H9 (cell line): ENCODE results near the gene CPB2. TPM values are rescaled to one million over a fixed set of nuclear protein-coding genes. Genes with fewer than 3 reads are reported as not detected.

ENCODE experiments used
- DNase-seq: peaks from one replicate; pipeline ENCODE4 v3.0.0-alpha.2; 2017
- H2AFZ ChIP-seq: one replicate; pipeline ENCODE4 v1.6.1; 2013; ENCODE audit warnings: mild to moderate bottlenecking, low read length, control low read depth, moderate library complexity
- H2AK5ac ChIP-seq: 2 replicates; pipeline ENCODE4 v1.6.1; 2013; ENCODE audit warnings: low read length, control low read depth, mixed read lengths; ENCODE audit not compliant: insufficient read length
- H2BK120ac ChIP-seq: one replicate; pipeline ENCODE4 v1.6.1; 2013; ENCODE audit warnings: low read depth, mild to moderate bottlenecking, low read length, control low read depth, inconsistent platforms; ENCODE audit not compliant: poor library complexity, severe bottlenecking
- H2BK12ac ChIP-seq: 2 replicates; pipeline ENCODE4 v1.6.1; 2013; ENCODE audit warnings: low read length, control low read depth, mixed read lengths, low read depth; ENCODE audit not compliant: insufficient read length
- H2BK15ac ChIP-seq: 2 replicates; pipeline ENCODE4 v1.6.1; 2013; ENCODE audit warnings: low read depth, low read length, control low read depth
- H2BK20ac ChIP-seq: one replicate; pipeline ENCODE4 v1.6.1; 2013; ENCODE audit warnings: low read depth, mild to moderate bottlenecking, low read length, control low read depth, inconsistent platforms; ENCODE audit not compliant: poor library complexity, severe bottlenecking
- H2BK5ac ChIP-seq: 2 replicates; pipeline ENCODE4 v1.6.1; 2013; ENCODE audit warnings: low read length, control low read depth, mixed read lengths; ENCODE audit not compliant: insufficient read length
- H3K14ac ChIP-seq: 2 replicates; pipeline ENCODE4 v1.6.1; 2013; ENCODE audit warnings: low read length, control low read depth; ENCODE audit not compliant: insufficient read depth
- H3K18ac ChIP-seq: 2 replicates; pipeline ENCODE4 v1.6.1; 2013; ENCODE audit warnings: low read depth, mild to moderate bottlenecking, mixed read lengths, low read length, control low read depth; ENCODE audit not compliant: insufficient read length
- H3K23ac ChIP-seq: 2 replicates; pipeline ENCODE4 v1.6.1; 2013; ENCODE audit warnings: low read length, control low read depth, mixed read lengths, low read depth; ENCODE audit not compliant: insufficient read length
- H3K23me2 ChIP-seq: 2 replicates; pipeline ENCODE4 v1.6.1; 2013; ENCODE audit warnings: low read depth, mild to moderate bottlenecking, mixed read lengths, low read length, control low read depth; ENCODE audit not compliant: insufficient read length, poor library complexity, severe bottlenecking
- H3K27ac ChIP-seq: 2 replicates; pipeline ENCODE4 v1.5.1; 2013; ENCODE audit warnings: low read length, control low read depth, mixed read lengths, low read depth; ENCODE audit not compliant: insufficient read length
- H3K27me3 ChIP-seq: 2 replicates; pipeline ENCODE4 v1.6.1; 2013; ENCODE audit warnings: low read length, control low read depth, inconsistent platforms; ENCODE audit not compliant: insufficient read depth
- H3K4ac ChIP-seq: 2 replicates; pipeline ENCODE4 v1.6.1; 2013; ENCODE audit warnings: low read depth, mild to moderate bottlenecking, control low read depth, inconsistent platforms, low read length, moderate library complexity
- H3K4me1 ChIP-seq: 2 replicates; pipeline ENCODE4 v1.6.1; 2013; ENCODE audit warnings: low read length, control low read depth, inconsistent platforms; ENCODE audit not compliant: insufficient read depth
- H3K4me2 ChIP-seq: 2 replicates; pipeline ENCODE4 v1.6.1; 2013; ENCODE audit warnings: low read length, control low read depth, mixed read lengths; ENCODE audit not compliant: insufficient read length, insufficient read depth
- H3K56ac ChIP-seq: 2 replicates; pipeline ENCODE4 v1.6.1; 2013; ENCODE audit warnings: low read depth, mild to moderate bottlenecking, mixed read lengths, low read length, control low read depth; ENCODE audit not compliant: insufficient read length
- H3K79me1 ChIP-seq: 2 replicates; pipeline ENCODE4 v1.6.1; 2013; ENCODE audit warnings: low read depth, mild to moderate bottlenecking, moderate library complexity, low read length, control low read depth, inconsistent platforms; ENCODE audit not compliant: insufficient read depth, poor library complexity, severe bottlenecking
- H3K79me2 ChIP-seq: 2 replicates; pipeline ENCODE4 v1.6.1; 2013; ENCODE audit warnings: low read length, control low read depth, inconsistent platforms; ENCODE audit not compliant: insufficient read depth
- H3K9ac ChIP-seq: 2 replicates; pipeline ENCODE4 v1.6.1; 2013; ENCODE audit warnings: low read length, control low read depth, mixed read lengths; ENCODE audit not compliant: insufficient read length; ENCODE audit errors: extremely low read depth
- H3K9me3 ChIP-seq: one replicate; pipeline ENCODE4 v1.6.1; 2013; ENCODE audit warnings: low read depth, low read length, inconsistent platforms; ENCODE audit not compliant: control insufficient read depth
- H3T11ph ChIP-seq: one replicate; pipeline ENCODE4 v1.6.1; 2013; ENCODE audit warnings: mild to moderate bottlenecking, low read length, control low read depth, inconsistent platforms
- H4K20me1 ChIP-seq: one replicate; pipeline ENCODE4 v1.6.1; 2013; ENCODE audit not compliant: control insufficient read depth, insufficient read length, insufficient read depth
- H4K5ac ChIP-seq: 2 replicates; pipeline ENCODE4 v1.6.1; 2013; ENCODE audit warnings: low read depth, mild to moderate bottlenecking, mixed read lengths, low read length, control low read depth; ENCODE audit not compliant: insufficient read length
- H4K8ac ChIP-seq: replicated peaks from 2 replicates; pipeline ENCODE4 v1.6.1; 2013; ENCODE audit warnings: low read length, control low read depth, mixed read lengths, low read depth; ENCODE audit not compliant: insufficient read length
- H4K91ac ChIP-seq: 2 replicates; pipeline ENCODE4 v1.6.1; 2013; ENCODE audit warnings: low read depth, mild to moderate bottlenecking, moderate library complexity, mixed read lengths, low read length, control low read depth; ENCODE audit not compliant: insufficient read length
- H3K27ac Mint-ChIP-seq, 3 experiments: 2 replicates in 2 of 3; 3 replicates in 1 of 3; pipeline ENCODE4 v1.8.0; 2020 to 2021; ENCODE audit warnings: mixed read lengths in 3 of 3, mild to moderate bottlenecking in 1 of 3, moderate library complexity in 1 of 3
- H3K27me3 Mint-ChIP-seq: 2 replicates; pipeline ENCODE4 v1.8.0; 2021; ENCODE audit warnings: low read depth, mild to moderate bottlenecking, moderate library complexity, mixed read lengths
- H3K36me3 Mint-ChIP-seq, 3 experiments: 2 replicates in 2 of 3; 3 replicates in 1 of 3; pipeline ENCODE4 v1.8.0; 2020 to 2021; ENCODE audit warnings: low read depth in 3 of 3, mixed read lengths in 3 of 3; ENCODE audit not compliant: insufficient read depth in 1 of 3
- H3K4me1 Mint-ChIP-seq, 2 experiments: 2 replicates each; pipeline ENCODE4 v1.8.0; 2020; ENCODE audit warnings: mixed read lengths in 2 of 2
- H3K4me3 Mint-ChIP-seq, 2 experiments: 2 replicates in 1 of 2; 3 replicates in 1 of 2; pipeline ENCODE4 v1.8.0; 2020 to 2021; ENCODE audit warnings: mild to moderate bottlenecking in 2 of 2, mixed read lengths in 2 of 2, moderate library complexity in 1 of 2
- H3K9me3 Mint-ChIP-seq, 2 experiments: 2 replicates in 1 of 2; 3 replicates in 1 of 2; pipeline ENCODE4 v1.8.0; 2020; ENCODE audit warnings: mild to moderate bottlenecking in 2 of 2, mixed read lengths in 2 of 2, moderate library complexity in 1 of 2
- CTCF ChIP-seq: fragments of 200-600 bp; sonication (generic); conservative IDR thresholded peaks from 3 replicates; pipeline ENCODE4 v1.8.0; 2021; ENCODE audit warnings: antibody characterized with exemption, mild to moderate bottlenecking
- WGBS: extraction: QIAGEN DNeasy Blood & Tissue Kit; methylation state at CpG from one replicate; pipeline ENCODE4 v1.1.7; 2013; ENCODE audit warnings: missing lambda C conversion rate, low lambda C conversion rate, mixed read lengths; ENCODE audit not compliant: insufficient read length; ENCODE audit errors: extremely low coverage; 5-methylcytosine and 5-hydroxymethylcytosine counted together
- total RNA-seq: library from RNA; stranded (reverse); gene quantifications from 2 replicates; pipeline ENCODE4 v1.2.1, GENCODE V29; 2021

CPB2 gene
- total RNA-seq, 1 experiment from 2014 or later, result not detected

- Histone ChIP-seq H3K9ac (no peak overlapping the region), H3K79me1 (no peaks in the 10 kb centered on the region), H2BK20ac (no peak overlapping the region), H4K20me1 (no peaks in the 10 kb centered on the region), H3K23me2 (no peaks in the 10 kb centered on the region), H2AK5ac (no peak overlapping the region), H3K4ac (no peak overlapping the region), H3K27me3 (no peaks in the 10 kb centered on the region), H2BK120ac (no peak overlapping the region), H3T11ph (no peak overlapping the region), H2BK12ac (no peak overlapping the region), H3K79me2 (no peaks in the 10 kb centered on the region), H3K9me3 (no peaks in the 10 kb centered on the region), H2BK5ac (no peak overlapping the region), H2AFZ (no peak overlapping the region), H4K8ac (no peak overlapping the region), H4K5ac (no peak overlapping the region), H2BK15ac (no peak overlapping the region), H4K91ac (no peak overlapping the region), H3K56ac (no peak overlapping the region), H3K23ac (no peak overlapping the region), H3K4me1 (no peaks in the 10 kb centered on the region), H3K18ac (no peak overlapping the region), H3K27ac (no peak overlapping the region), H3K14ac (no peak overlapping the region), H3K4me2 (no peak overlapping the region)
- H3K27ac Mint-ChIP-seq, result no peak overlapping the region
- no peaks in the 10 kb centered on the region for H3K4me1 Mint-ChIP-seq
- H3K9me3 Mint-ChIP-seq, result peaks cover 5 to 6% of the 10 kb centered on the region in 2 experiments; a peak in 2 of 5 replicates
- DNase-seq, result no peak
- no CpG with 5 or more reads among the region's 1 CpG for WGBS
- no peak for TF ChIP-seq CTCF
- H3K27me3 Mint-ChIP-seq, result peaks cover 7% of the 10 kb centered on the region; the same call in 1 of the 2 replicates
- no peak overlapping the region for H3K4me3 Mint-ChIP-seq
- peaks cover 0 to 7% (median 0%) of the 10 kb centered on the region in 3 experiments; a peak in 1 of 7 replicates for H3K36me3 Mint-ChIP-seq
Measured at GRCh38 chr13:46075811-46076210, 29.0 kb downstream of the CPB2 start.
